GM18505 (cell line): ENCODE measurements around the gene ESAM.
"Not testable (repeated sequence)": the region's sequence is repeated elsewhere in the genome, so short reads cannot be mapped to it uniquely, and the experiment has no call there.

ENCODE experiments used
- ATAC-seq: cut with Tn5 transposase; IDR thresholded peaks from one replicate; pipeline ENCODE4 v1.9.1; 2021; ENCODE audit not compliant: unreplicated experiment
- POLR2A ChIP-seq: IDR thresholded peaks from 4 replicates; pipeline ENCODE4 v1.6.1; 2011; ENCODE audit warnings: borderline replicate concordance; ENCODE audit not compliant: insufficient read depth, insufficient read length; ENCODE audit errors: extremely low read depth

The ESAM gene

DNA sequence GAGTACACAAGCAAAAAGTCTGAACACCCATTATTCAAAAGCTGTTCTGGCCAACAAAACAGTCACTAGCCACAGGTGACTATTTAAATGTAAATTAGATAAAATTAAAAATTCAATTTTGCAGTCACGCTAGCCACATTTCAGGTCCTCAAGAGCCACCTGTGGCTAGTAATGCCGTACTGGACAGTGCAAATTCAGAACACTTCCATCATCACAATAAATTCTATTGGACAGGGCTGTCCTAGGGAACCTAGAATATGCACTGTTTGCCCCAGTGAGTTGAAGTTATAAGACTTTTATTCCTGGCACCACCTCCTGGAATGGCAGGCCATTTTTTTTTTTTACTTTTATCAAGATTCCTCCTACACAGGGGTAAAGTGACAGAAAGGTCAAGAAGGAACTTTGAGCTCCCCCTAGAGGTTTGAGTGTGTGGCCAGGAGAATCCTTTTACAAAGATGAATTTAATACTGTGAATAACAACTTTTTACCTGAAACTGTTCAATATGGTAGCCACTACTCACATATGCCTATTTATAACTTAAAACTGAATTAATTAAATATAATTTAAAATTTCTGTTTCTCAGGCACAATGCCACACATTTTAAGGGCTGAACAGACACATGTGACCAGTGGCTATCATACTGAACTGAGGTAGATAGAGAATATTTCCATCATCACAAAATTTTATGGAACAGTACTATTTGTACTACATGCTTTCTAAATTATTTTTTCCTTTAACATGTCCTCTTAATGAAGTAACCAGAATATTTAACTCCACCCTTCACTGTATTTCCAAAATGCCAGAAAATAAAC is 31.6 kb upstream of the ESAM start:
- no peak for ATAC-seq
- TF ChIP-seq POLR2A = no peak

- ATAC-seq = no peak
- no peak for TF ChIP-seq POLR2A
Measured at GRCh38 chr11:124791626-124792341, 29.7 kb upstream of the ESAM start.

DNA sequence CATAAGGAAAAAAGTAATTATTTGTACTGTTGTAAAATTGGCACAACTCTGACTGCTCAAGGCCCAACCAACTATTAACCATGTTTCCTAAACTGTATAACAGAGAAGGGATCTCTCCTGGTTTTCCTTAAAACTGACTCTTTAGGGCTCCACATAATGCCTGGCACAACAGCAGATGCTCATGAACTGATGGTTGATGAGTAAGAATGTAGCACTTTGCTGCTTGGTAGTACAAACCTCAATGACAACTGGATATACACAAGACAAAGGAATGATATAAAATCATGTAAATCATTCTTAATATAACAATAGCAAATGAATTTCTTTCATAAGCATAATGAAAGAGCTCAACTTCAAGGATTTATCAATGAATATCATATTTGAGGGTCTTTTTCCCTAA is 26.4 kb upstream of the ESAM start:
- ATAC-seq = no peak
- no peak for TF ChIP-seq POLR2A

- TF ChIP-seq POLR2A = no peak
Measured at GRCh38 chr11:124784051-124784450, 22.0 kb upstream of the ESAM start.

DNA sequence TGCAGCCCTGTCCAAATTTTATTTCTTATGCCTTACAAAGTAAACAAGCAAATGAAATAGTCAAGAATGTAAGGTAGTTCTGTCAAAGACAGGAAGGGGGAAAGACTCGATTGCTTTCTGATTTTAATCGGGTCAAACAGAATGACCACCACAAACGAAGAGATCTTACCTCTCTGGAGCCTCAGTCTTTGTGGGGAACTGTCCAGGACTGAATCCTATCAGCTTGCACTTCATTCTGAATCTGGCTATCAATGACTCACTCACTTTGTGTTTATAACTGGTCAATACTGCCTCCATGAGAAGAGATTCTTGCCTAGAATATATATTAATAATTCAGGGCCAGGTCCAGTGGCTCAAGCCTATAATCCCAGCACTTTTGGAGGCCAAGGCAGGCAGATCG is 20.9 kb upstream of the ESAM start:
- no peak for TF ChIP-seq POLR2A
- no peak for ATAC-seq

More at GRCh38 chr11:124784051-124784450, 22.0 kb upstream of the ESAM start:
- no peak for ATAC-seq

- no peak for ATAC-seq
- TF ChIP-seq POLR2A = no peak
Measured at GRCh38 chr11:124779568-124779967, 17.5 kb upstream of the ESAM start.

DNA sequence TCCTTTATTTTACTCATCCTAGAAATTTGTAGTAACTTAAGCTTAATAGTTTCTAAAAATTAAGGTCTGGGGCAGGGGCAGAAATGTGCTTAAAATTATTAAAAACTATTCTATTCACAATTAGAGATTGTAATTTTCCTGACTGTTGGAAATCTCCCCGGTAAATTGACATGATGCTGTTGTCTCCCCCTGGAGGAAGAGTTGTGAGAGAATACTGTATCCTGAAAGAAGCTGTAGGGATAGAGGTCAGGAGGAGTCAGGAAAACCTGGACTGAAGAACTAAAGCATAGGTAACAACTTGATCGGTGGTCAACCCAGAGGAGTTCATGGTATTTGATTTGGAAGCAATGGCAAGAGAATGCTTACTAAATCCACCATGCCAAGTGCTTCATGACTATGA is 16.2 kb upstream of the ESAM start:
- TF ChIP-seq POLR2A = no peak

DNA sequence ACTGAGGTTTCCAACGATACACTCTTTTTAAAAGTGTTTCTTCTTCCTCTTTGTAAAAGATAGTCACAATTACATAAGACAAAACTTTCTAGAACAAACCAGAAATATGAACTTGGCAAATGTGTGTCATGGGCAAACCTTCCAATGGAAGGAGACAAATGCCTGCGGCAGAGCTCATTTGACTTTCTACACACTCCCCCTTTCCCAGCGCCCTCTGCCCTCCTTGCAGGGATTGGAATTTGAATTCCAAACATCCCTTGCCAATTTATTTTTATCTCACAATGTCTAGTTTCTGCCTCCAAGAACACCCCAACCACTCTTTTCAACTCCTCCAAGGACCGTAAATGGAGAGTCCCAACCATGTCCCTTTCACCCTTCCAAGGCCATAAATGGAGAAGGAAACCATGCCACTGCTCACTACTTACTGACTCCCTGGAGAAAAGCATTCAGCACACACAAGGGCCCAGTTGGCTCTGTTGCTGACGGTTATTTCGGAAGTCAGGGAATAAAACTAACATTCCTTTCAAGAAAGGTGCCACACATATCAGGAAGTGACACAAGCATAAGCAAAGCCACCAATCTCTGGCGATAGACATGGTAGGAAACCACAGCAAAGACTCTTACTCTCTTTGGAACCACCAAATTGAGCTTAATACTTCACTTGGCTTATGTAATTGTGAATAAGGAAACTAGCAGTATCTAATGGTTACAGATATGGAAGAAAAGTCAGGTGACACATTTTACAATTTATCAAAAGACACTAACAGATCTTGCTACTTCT is 15.0 kb upstream of the ESAM start:
- no peak for ATAC-seq
- TF ChIP-seq POLR2A = no peak

More for the DNA sequence above, 16.2 kb upstream of the ESAM start:
- ATAC-seq = no peak

DNA sequence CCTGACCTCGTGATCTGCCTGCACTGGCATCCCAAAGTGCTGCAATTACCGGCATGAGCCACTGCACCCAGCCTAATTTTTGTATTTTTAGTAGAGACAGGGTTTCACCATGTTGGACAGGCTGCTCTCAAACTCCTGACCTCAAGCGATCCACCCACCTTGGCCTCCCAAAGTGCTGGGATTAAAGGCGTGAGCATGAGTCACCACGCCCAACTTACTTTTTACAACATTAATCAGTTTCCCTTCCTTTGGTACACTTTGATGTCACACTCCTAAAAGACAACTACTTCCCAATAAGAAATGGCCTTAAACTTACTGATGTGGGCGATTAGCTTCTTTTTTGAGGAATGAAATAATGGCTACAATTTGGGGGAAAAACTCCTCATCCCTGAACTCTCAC is 8.9 kb upstream of the ESAM start:
- ATAC-seq = not testable (repeated sequence)

- no peak for ATAC-seq
- TF ChIP-seq POLR2A = no peak
Measured at GRCh38 chr11:124769806-124770774, 8.0 kb upstream of the ESAM start.

GRCh38 chr11:124768914-124769313 is 6.8 kb upstream of the ESAM start:
- ATAC-seq = no peak
- TF ChIP-seq POLR2A = no peak

DNA sequence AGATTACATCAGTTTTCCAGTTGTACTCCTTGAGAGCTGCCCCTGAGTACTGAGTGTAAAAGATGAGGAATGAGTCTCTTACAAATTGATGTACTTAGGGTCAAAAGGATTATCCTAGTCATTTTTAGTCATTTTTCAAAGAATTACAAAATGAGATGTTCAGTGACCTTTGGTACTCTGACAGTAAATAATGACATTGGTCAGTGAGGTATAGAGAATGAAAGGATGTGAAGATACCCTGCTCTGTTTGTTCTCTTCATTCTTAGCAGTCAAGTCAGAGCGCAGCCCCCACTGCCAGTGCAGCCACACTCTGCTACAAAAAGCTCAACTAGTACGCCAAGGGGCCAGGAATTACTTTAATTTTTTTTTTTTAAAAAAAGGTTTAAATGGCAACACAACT is 4.1 kb upstream of the ESAM start:
- ATAC-seq = no peak
- TF ChIP-seq POLR2A = no peak
